Panc1 (cell line): ENCODE data around the gene WNT9A. TPM values are rescaled to one million over a fixed set of nuclear protein-coding genes. Genes with fewer than 3 reads are reported as not detected.

Experiments used
- ATAC-seq: fragments of 200-7000 bp; cut with Tn5 transposase; 2 replicates; pipeline ENCODE4 v1.9.1; 2020; ENCODE audit warnings: mild to moderate bottlenecking, moderate library complexity
- BruUV-seq: library from RNA; stranded (reverse); fragments of 400-500 nt; replicated peaks from 2 replicates; lab custom pipeline; 2021; lab: Mats Ljungman, UMichigan
- CTCF ChIA-PET: fragments of 300-600 bp; sonication (Branson Sonifier 250); formaldehyde crosslinking; loops from one replicate; lab custom pipeline; 2022; ENCODE audit warnings: antibody characterized with exemption; lab: Charles Lee
- POLR2A ChIA-PET: fragments of 300-600 bp; sonication (Branson Sonifier 250); formaldehyde crosslinking; loops from one replicate; lab custom pipeline; 2022; ENCODE audit warnings: antibody characterized with exemption; lab: Charles Lee
- DNase-seq: peaks from one replicate; pipeline ENCODE4 v3.0.0-alpha.2; 2010; ENCODE audit warnings: low read depth, low spot score
- H3K27ac ChIP-seq: 2 replicates; pipeline ENCODE4 v1.5.1; 2011; ENCODE audit warnings: mild to moderate bottlenecking, low read length, inconsistent platforms
- H3K27me3 ChIP-seq: fragments of 200-500 bp; sonication (Bioruptor generic); 2 replicates; pipeline ENCODE4 v1.6.0; 2014; ENCODE audit warnings: low read length, inconsistent platforms; ENCODE audit not compliant: control insufficient read depth, insufficient read depth
- H3K36me3 ChIP-seq: fragments of 200-500 bp; sonication (Bioruptor generic); 2 replicates; pipeline ENCODE4 v1.5.1; 2014; ENCODE audit warnings: inconsistent platforms, mild to moderate bottlenecking, low read length, moderate library complexity; ENCODE audit not compliant: control insufficient read depth, insufficient read depth
- H3K4me1 ChIP-seq: 2 replicates; pipeline ENCODE4 v1.5.1; 2011; ENCODE audit warnings: inconsistent platforms, mild to moderate bottlenecking, low read length, moderate library complexity; ENCODE audit not compliant: control insufficient read depth, insufficient read depth
- H3K4me3 ChIP-seq, 2 experiments: 2 replicates each; pipeline ENCODE4 v1.5.1; 2011 to 2012; ENCODE audit warnings: low read depth in 2 of 2, low read length in 2 of 2, mild to moderate bottlenecking in 2 of 2, inconsistent platforms in 1 of 2, moderate library complexity in 1 of 2
- H3K9me3 ChIP-seq: fragments of 200-500 bp; sonication (Bioruptor generic); 2 replicates; pipeline ENCODE4 v1.5.1; 2014; ENCODE audit warnings: low read depth, mild to moderate bottlenecking, inconsistent platforms, low read length, moderate library complexity; ENCODE audit not compliant: control insufficient read depth, insufficient read depth
- POLR2AphosphoS5 ChIP-seq: IDR thresholded peaks from 2 replicates; pipeline ENCODE4 v1.6.1; 2012; ENCODE audit warnings: mild to moderate bottlenecking, low read depth, low read length, moderate library complexity
- SIN3A ChIP-seq: IDR thresholded peaks from 2 replicates; pipeline ENCODE4 v1.6.1; 2012; ENCODE audit warnings: low read depth, mild to moderate bottlenecking, low read length, moderate library complexity, borderline replicate concordance; ENCODE audit not compliant: insufficient read depth
- TCF7L2 ChIP-seq: IDR thresholded peaks from 2 replicates; pipeline ENCODE4 v1.6.1; 2011; ENCODE audit warnings: mild to moderate bottlenecking, low read depth, low read length, inconsistent platforms
- in situ Hi-C: cut with HindIII; loops from 2 replicates; pipeline ENCODE4 v1.10.0; 2016; ENCODE audit warnings: low sequenced_read_pairs, low pct_unique_long_range_greater_than_20kb
- intact Hi-C: fragments of 100-400 bp; cut with micrococcal nuclease; formaldehyde crosslinking; loops from one replicate; pipeline ENCODE4 v1.10.0; 2022; ENCODE audit not compliant: unreplicated experiment
- total RNA-seq: library from RNA; stranded (reverse); gene quantifications from one replicate; pipeline ENCODE4 v1.2.1, GENCODE V29; 2021; ENCODE audit not compliant: unreplicated experiment
- TF ChIP-seq, protein P1 (sequence below): fragments of 450-650 bp; IDR thresholded peaks from 2 replicates; pipeline ENCODE4 v1.5.1; 2017; ENCODE audit warnings: mild to moderate bottlenecking
- TF ChIP-seq, protein P2 (sequence below), 2 experiments: IDR thresholded peaks; 2 replicates each; pipeline ENCODE4 v1.6.1; 2011 to 2012; ENCODE audit warnings: low read depth in 2 of 2, control low read depth in 1 of 2, low read length in 1 of 2, mild to moderate bottlenecking in 1 of 2, moderate library complexity in 1 of 2; ENCODE audit not compliant: insufficient read depth in 1 of 2

Gene WNT9A
- total RNA-seq, 1 experiment from 2014 or later = 26.5 TPM

DNA sequence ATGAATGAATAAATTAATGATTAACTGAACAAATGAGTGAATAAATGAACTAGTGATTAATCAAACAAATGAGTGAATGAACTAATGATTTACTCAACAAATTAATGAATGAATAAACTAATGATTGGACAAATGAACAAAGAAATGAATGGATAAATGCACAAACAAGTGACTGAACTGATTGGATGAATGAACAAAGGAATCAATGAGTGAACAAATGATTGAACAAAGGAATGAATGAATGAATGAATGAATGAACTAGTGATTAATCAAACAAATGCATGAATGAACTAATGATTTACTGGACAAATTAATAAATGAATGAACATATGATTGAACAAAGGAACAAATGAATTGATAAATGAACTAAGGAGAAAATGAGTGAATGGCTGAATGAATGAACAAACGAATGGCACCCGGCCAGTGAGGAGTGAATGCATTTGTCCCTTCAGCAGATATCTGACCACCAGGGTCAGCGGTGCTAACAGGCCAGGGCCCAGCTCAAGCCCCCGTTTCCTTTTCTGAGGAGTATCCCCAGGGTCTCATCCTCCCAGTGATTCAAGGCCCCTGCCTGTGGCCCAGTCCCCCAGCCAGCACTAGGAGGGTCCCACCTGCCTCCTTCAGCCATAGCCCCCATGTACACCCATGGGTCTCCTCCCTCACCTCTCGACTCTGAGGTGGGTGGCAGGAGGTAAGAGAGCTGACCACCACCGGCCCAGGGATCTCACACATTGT is 49.9 kb downstream of the WNT9A start:
- Histone ChIP-seq H3K27ac (no peak overlapping the region), H3K27me3 (no peaks in the 10 kb centered on the region), H3K9me3 (no peaks in the 10 kb centered on the region), H3K36me3 (no peaks in the 10 kb centered on the region), H3K4me3 (no peak overlapping the region), H3K4me1 (peaks cover 25% of the 10 kb centered on the region)
- in situ Hi-C loops (no loop called here), intact Hi-C loops (no loop called here)
- TF ChIP-seq POLR2AphosphoS5 (no peak), SIN3A (no peak)
- TF ChIP-seq, protein P1, sequence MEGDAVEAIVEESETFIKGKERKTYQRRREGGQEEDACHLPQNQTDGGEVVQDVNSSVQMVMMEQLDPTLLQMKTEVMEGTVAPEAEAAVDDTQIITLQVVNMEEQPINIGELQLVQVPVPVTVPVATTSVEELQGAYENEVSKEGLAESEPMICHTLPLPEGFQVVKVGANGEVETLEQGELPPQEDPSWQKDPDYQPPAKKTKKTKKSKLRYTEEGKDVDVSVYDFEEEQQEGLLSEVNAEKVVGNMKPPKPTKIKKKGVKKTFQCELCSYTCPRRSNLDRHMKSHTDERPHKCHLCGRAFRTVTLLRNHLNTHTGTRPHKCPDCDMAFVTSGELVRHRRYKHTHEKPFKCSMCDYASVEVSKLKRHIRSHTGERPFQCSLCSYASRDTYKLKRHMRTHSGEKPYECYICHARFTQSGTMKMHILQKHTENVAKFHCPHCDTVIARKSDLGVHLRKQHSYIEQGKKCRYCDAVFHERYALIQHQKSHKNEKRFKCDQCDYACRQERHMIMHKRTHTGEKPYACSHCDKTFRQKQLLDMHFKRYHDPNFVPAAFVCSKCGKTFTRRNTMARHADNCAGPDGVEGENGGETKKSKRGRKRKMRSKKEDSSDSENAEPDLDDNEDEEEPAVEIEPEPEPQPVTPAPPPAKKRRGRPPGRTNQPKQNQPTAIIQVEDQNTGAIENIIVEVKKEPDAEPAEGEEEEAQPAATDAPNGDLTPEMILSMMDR = no peak
- TF ChIP-seq, protein P2, sequence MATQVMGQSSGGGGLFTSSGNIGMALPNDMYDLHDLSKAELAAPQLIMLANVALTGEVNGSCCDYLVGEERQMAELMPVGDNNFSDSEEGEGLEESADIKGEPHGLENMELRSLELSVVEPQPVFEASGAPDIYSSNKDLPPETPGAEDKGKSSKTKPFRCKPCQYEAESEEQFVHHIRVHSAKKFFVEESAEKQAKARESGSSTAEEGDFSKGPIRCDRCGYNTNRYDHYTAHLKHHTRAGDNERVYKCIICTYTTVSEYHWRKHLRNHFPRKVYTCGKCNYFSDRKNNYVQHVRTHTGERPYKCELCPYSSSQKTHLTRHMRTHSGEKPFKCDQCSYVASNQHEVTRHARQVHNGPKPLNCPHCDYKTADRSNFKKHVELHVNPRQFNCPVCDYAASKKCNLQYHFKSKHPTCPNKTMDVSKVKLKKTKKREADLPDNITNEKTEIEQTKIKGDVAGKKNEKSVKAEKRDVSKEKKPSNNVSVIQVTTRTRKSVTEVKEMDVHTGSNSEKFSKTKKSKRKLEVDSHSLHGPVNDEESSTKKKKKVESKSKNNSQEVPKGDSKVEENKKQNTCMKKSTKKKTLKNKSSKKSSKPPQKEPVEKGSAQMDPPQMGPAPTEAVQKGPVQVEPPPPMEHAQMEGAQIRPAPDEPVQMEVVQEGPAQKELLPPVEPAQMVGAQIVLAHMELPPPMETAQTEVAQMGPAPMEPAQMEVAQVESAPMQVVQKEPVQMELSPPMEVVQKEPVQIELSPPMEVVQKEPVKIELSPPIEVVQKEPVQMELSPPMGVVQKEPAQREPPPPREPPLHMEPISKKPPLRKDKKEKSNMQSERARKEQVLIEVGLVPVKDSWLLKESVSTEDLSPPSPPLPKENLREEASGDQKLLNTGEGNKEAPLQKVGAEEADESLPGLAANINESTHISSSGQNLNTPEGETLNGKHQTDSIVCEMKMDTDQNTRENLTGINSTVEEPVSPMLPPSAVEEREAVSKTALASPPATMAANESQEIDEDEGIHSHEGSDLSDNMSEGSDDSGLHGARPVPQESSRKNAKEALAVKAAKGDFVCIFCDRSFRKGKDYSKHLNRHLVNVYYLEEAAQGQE (IDR thresholded peaks at IDR 0.05; ENCODE audit: insufficient read depth in 1 of 2, low read depth in 2 of 2, low read length in 1 of 2) = no peak
- no peak for ATAC-seq
- CTCF ChIA-PET = no interaction called here
- no TSS peak for BruUV-seq
- DNase-seq = no peak
- POLR2A ChIA-PET = no interaction called here

DNA sequence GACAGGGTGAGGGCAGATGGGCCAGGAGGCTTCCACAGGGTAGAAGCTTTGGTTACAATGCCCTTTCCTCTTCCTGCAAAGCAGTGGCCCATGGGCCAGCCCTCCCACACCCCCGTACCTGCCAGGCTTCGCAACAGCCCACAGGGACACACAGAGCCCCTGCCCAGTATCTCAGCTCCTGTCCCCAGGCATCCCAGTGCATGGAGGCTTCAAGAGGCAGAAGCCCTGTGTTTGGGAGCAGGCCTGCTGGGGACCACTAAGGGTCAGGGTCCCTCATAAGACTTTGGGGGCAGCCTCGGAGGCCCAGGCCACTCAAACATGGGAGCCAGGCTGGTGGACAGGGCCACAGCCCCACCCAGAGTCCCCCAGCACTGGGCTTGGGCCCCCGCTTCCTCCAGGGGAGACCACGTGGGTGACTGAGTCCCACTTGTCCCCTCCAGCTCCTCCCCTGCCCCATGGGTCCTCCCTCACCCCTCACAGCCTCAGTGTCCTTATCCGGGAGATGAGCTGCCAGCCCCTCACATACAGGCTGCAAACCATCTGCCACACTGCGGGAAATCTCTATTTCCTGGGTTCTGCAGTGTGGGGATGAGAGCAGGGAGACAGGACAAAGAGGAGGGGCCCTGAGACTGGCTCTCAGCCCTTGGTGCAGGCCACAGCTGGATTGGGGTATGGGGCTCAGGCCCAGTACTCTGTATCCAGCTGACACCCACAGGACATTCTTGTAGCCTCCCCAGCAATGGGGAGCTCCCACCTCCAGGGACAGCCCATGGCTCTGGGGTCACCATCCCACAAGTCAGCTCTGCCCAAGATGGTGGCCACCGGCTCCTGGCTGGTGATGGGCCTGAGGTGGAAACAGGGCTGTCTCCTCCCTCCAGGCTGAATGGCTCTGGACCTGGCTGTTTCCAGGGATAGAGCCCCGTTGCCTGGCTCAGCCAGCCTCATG is 50.7 kb downstream of the WNT9A start:
- Histone ChIP-seq H3K36me3 (no peaks in the 10 kb centered on the region), H3K27me3 (no peaks in the 10 kb centered on the region), H3K4me3 (no peak overlapping the region), H3K4me1 (peaks cover 32% of the 10 kb centered on the region), H3K27ac (peak overlapping the region; percentile 57), H3K9me3 (no peaks in the 10 kb centered on the region)
- no peak for DNase-seq
- ATAC-seq = no peak
- intact Hi-C loops (no loop called here), in situ Hi-C loops (no loop called here)
- ChIA-PET CTCF (interaction anchor here (0.6 kb wide), 2 partner anchors 78 to 109 kb away, joined by 10 read pairs; no protein-coding TSS in a partner anchor), POLR2A (no interaction called here)
- BruUV-seq = no TSS peak
- TF ChIP-seq SIN3A (no peak), POLR2AphosphoS5 (no peak), TCF7L2 (no peak)
- TF ChIP-seq, protein P1 = no peak
- TF ChIP-seq, protein P2 (IDR thresholded peaks at IDR 0.05; ENCODE audit: insufficient read depth in 1 of 2, low read depth in 2 of 2, low read length in 1 of 2) = no peak
